Measurements from ENCODE around the gene MARCHF6.

DNA sequence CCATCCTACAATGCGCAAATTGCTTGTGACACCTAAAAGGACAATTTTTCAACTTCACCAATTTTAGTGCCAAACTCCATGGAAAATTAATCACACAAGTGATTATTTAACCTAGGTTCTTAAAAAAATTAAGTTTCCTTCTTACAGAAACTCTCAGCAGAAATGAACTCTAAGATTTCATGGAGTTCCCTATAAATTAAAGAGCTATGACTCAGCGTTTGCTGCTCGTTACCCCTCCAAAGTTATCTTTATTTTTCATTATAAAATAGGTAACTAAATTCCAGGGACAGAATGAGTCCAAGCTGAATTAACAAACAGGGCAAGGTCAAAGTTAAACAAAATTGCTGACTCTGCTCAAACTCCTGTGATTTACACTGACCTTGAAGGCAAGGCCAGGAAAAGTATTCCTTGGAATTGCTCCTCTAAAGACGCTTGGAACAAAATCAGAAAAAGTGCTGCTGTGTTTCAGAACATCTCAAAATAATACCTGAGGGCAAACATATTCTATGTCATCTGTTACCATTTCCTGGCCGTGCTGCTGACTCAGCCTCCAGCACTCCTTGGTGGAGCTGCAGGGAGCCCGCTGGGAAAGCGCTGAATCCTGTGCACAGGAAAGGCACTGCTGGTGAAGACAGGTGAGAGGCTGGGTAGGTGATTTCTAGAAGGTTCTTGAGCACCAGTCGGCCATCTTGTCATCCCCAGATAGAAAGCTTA lies 43.3 kb upstream of the MARCHF6 start:
- TF ChIP-seq POLR2AphosphoS5 (IDR thresholded peaks at IDR 0.05) (no peak), EP300 (IDR thresholded peaks at IDR 0.05) (no peak)
- TF ChIP-seq, protein P1, sequence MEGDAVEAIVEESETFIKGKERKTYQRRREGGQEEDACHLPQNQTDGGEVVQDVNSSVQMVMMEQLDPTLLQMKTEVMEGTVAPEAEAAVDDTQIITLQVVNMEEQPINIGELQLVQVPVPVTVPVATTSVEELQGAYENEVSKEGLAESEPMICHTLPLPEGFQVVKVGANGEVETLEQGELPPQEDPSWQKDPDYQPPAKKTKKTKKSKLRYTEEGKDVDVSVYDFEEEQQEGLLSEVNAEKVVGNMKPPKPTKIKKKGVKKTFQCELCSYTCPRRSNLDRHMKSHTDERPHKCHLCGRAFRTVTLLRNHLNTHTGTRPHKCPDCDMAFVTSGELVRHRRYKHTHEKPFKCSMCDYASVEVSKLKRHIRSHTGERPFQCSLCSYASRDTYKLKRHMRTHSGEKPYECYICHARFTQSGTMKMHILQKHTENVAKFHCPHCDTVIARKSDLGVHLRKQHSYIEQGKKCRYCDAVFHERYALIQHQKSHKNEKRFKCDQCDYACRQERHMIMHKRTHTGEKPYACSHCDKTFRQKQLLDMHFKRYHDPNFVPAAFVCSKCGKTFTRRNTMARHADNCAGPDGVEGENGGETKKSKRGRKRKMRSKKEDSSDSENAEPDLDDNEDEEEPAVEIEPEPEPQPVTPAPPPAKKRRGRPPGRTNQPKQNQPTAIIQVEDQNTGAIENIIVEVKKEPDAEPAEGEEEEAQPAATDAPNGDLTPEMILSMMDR (IDR thresholded peaks at IDR 0.05): no peak
